ENCODE results near the gene ALDH1A1.
"Not testable (repeated sequence)": the region's sequence is repeated elsewhere in the genome, so short reads cannot be mapped to it uniquely, and the experiment has no call there.

ALDH1A1 gene

DNA sequence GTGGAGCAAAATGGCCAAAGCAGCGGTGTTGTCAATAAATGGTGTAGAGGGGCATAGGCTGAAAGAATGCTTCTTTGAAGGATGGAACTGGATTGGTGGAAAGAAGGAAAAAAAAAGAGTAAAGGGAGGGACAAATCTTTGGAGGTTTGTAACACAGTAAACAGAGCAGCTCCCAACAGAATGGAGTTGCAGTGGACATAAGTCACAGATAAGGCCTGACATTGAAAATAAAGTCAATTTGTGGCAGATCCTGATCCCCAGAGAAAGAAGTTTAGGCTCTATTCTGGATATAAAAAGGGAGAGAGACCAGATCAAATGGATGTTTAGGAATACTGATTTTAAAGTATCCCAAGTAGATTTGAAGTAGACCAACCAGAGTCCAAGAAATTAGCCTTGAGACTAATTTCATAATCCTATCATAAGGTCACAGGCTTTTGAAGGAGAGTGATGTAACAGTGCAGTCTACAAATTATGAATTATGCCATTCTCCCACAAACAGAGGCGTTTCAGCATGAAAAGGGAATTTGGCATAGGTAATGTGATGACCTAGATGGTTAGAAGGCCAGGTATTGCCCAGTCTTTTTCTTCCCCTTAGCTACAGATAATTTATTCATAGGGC is 8.9 kb downstream of the ALDH1A1 start:
- DNase-seq (ENCODE audit: low spot score): no peak

GRCh38 chr9:72942451-72942850 is 10.4 kb downstream of the ALDH1A1 start:
- DNase-seq (ENCODE audit: low spot score): no peak

GRCh38 chr9:72939581-72939980 is 13.3 kb downstream of the ALDH1A1 start:
- not testable (repeated sequence) for DNase-seq (ENCODE audit: low spot score)

DNA sequence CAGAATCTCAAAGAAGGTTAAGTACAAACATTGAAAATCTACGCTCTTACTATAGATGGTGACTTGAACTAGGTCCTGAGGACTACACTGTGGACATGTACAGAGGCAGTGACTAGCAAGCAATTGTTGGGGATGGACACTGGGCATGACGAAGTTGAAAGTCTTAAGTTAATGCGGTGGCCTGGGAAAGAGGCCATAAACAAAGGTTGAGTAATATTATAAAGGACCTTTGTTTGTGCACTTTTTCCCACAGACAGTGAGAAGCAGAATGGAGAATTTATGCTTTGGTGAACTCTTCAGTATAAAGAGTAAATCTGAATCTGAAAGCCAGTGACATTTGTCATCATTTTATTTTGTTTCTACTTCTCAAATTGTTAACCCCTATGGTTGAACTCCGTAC is 15.3 kb downstream of the ALDH1A1 start:
- DNase-seq (ENCODE audit: low spot score): no peak

DNA sequence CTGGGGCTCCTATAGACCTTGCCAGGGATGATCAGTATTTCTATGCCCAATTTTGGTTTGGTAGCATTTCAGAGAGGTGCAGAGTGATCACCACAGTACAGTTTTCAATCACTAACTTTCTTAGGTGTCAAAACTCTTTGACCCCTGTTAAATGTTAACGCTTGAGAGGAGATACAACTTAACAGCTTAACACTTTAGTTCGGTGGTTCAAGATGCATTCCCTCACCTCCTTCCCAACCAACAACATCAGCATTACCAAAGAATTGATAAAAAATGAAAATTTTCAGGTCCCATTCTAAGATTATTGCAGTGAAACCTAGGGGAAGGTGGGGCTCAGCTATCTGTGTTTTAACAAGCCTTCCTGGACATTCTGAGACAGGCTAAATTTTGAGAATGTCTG is 16.2 kb downstream of the ALDH1A1 start:
- no peak for DNase-seq (ENCODE audit: low spot score)

- no peak for DNase-seq (ENCODE audit: low spot score)
These were observed 16.6 kb downstream of the ALDH1A1 start for GRCh38 chr9:72936266-72936665.

GRCh38 chr9:72935595-72935994 is 17.3 kb downstream of the ALDH1A1 start:
- DNase-seq (ENCODE audit: low spot score): no peak

GRCh38 chr9:72933730-72934665 is 18.9 kb downstream of the ALDH1A1 start:
- no peak for DNase-seq (ENCODE audit: low spot score)

GRCh38 chr9:72932619-72933018 is 20.2 kb downstream of the ALDH1A1 start:
- DNase-seq (ENCODE audit: low spot score): no peak

DNA sequence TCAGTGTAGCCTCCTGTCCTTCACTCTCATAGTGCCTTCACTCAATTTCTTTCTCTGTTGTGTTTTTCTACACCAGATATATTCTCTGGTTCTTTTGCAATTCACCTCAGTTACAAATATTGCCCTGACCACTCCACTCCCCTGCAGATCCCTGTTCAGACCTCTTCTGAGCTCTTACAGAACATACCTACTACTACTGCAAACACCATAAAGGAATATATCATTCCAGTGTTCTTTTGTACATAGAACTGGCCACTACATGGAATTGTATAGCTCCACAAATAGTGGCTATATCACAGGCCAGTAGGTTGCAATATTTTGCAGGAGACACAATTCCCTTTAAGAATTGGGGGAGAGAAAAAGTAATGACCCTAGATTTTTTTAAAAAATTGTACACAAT is 21.0 kb downstream of the ALDH1A1 start:
- DNase-seq (ENCODE audit: low spot score): no peak

DNA sequence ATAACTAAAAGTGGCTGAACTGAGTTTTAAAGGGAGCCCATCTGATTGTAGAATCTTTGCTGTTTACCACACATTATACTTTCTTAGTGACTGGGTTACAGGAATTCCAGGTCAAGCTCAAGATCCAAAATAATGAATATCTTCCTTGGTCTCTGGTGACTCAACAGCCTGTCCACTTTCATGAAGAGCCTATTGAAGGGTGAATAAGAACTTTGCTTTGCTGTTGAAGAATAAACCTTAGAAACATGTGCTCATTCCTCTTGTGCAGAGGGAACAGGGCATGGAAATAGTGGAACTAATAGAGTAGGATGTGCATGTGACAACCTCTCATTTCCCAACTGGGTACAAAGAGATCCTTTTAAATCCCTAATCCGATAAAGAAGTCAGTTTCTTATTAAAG is 21.4 kb downstream of the ALDH1A1 start:
- DNase-seq (ENCODE audit: low spot score): no peak

DNA sequence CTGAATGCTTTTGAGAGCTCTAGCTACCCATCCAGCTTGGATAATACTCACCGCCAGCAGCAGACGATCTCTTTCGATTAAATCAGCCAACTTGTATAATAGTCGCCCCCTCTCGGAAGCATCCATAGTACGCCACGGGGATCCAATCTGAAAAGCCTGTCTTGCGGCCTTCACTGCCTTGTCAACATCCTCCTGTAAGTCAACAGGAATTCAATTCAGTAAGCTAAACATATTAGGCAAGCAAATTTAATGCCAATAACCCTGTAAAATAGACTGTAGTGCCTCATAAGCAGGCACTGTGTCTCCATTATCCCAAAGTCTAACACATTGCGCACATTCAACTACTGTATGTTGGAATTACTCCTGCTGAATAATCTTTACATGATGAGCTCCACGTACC is 22.0 kb downstream of the ALDH1A1 start:
- no peak for DNase-seq (ENCODE audit: low spot score)

- DNase-seq (ENCODE audit: low spot score): no peak
These were observed 23.3 kb downstream of the ALDH1A1 start for GRCh38 chr9:72929542-72929941.

- no peak for DNase-seq (ENCODE audit: low spot score)
These were observed 24.8 kb downstream of the ALDH1A1 start for GRCh38 chr9:72928042-72928507.

- DNase-seq (ENCODE audit: low spot score): no peak
These were observed 26.3 kb downstream of the ALDH1A1 start for GRCh38 chr9:72926506-72926905.

DNA sequence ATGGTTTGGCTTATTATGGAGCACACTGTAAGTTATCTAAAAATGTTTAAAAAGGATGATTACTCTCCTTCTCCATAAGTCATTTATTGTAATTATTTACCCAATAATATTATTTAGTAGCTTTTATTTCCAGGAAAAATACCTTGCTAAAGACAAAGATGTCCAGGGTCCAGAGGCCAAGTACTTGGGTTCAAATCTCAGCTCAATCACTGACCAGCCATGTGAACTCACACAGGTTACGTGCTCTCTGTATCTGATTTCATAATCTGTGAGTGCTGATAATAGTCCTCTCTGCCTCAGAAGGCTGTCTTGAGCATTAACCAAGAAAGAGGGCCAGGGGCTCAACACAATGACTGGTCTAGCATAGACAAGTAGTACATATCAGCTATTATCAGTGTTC is 27.0 kb downstream of the ALDH1A1 start:
- no peak for DNase-seq (ENCODE audit: low spot score)

- no peak for DNase-seq (ENCODE audit: low spot score)
These were observed 27.6 kb downstream of the ALDH1A1 start for GRCh38 chr9:72925126-72925789.

DNA sequence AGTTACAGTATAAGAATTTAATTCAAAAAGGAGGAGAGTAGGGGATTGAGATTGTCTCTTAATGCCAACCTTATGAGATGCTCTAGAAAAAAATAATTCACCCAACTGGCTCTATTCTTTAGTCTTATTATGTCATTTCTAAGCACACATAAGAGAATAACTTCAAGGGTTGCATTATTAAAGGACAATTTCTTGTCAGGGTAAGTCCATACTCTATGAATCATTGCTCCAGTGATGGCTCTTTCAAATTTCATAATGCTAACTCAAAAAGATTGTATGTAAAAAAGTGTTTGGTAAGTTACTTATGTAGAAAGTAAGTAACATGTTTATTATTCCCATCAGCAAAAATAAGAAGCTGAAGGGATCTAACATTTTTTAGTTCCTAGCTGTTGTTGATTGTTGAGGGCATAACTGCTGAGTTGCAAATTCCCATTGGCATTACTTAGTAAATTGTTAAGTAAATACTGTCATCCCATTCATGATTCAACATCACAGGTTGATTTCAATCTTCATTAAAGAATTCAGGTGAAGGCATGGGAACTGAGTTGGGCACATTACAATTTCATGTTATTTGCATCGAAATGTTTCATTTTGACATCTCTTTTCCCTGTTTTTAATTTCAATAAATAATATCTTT is 28.6 kb downstream of the ALDH1A1 start:
- DNase-seq (ENCODE audit: low spot score): no peak

DNA sequence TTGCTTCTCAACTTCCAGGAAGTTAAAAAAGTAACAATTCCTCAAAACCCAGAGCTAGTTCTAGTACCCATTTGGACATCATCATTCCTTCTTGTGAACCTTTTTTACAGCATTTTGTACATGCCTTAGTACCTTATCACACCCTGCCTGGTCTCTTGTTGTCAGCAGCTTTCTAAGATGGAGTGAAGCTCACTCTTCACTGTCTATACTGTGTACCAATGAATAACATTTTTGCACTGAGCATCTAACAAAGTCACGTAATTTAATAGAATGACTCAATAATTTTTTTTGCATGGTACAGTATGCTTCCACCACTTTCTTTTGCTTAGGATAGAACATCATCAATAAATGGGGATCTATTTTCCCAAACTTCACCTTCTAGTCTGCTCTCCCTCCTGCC is 29.8 kb downstream of the ALDH1A1 start:
- DNase-seq (ENCODE audit: low spot score): no peak

DNA sequence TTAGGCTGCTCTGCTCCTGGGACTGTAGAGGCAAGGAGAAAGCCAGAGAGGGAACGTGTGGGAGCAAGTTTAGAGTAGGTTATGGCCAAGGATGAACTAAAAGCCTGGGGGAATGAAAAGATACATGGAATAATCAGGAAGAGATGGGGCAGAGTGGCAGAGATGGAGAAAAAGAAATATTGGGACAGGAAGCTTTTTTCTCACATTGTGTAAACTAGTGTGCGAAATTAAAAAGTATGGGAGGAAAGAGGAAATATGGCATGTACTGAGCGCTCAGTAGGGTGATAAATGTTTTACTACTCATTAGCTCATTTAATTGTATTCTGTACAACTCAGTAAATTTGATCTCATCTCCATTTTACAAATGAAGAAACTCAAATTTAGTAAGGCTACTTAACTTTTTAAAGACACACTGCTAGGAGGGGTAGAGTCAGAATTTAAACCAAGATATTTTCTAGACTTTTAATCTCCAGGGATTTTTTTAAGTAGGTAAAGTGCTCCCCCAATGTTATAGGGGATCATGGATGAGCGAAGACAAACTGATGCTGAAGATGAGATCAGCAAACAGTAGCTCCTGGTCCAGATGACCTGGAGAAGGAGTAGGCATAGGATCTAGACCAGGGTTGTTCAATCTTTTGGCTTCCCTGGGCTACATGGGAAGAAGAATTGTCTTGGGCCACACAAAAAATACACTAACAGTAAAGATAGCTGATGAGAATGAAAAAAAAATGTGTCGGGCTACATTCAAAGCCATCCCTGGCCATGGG is 30.8 kb downstream of the ALDH1A1 start:
- DNase-seq (ENCODE audit: low spot score): no peak

DNA sequence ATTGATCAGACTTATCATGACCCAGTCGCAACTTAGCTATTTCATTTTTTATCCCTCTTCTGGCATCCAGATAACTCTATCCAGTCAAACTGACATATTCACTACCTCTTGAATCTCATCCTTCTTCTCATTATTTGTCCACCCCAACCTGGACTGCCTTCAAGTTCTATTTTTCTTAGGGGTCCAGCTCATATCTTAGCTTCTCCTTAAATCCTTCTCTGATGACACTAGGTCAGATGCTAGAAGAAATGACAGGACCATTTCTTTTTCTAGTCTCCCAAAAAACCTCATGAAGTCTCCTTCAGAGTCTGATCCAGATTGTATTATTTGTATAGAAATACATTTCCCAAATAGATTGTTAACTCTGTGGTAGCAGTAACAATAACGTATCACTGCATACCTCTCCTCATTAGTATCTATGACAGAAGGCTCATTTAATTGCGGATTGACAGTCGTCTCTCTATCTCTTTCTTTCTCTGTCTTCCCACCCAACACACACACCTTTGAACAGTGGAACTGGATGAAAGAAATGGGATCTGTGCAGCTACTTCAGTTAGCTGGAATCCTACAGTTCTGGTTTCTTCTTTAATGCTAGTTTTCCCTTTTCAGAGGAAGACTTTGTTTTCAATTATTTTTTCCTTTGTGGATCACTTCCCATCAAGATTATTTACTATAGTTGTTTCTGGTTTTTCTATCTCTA is 33.5 kb downstream of the ALDH1A1 start:
- no peak for DNase-seq (ENCODE audit: low spot score)

All from CD4-positive, alpha-beta T cell treated with Interleukin-15 for 4 hours (primary cell).